ENCODE data around the gene PNLIPRP1. TPM values are rescaled to one million over a fixed set of nuclear protein-coding genes. Genes with fewer than 3 reads are reported as not detected.

Gene PNLIPRP1
- polyA plus RNA-seq, 1 donor from 2014 or later: not detected

GRCh38 chr10:116621934-116622655, 31.3 kb downstream of the PNLIPRP1 start:
- H2AFZ ChIP-seq (ENCODE audit: low read depth, low read length): no peak overlapping the region
- H4K20me1 ChIP-seq (ENCODE audit: insufficient read depth): no peaks in the 10 kb centered on the region
- H3K36me3 ChIP-seq (ENCODE audit: insufficient read depth, low read length): no peaks in the 10 kb centered on the region
- H3K9me3 ChIP-seq (ENCODE audit: low read length): no peaks in the 10 kb centered on the region
- H3K27ac ChIP-seq (ENCODE audit: low read length): no peak overlapping the region
- H3K27me3 ChIP-seq (ENCODE audit: insufficient read depth, low read depth, low read length): peaks cover 4% of the 10 kb centered on the region
- no peaks in the 10 kb centered on the region for H3K9me2 ChIP-seq (ENCODE audit: insufficient read depth, low read length)
- H3K9ac ChIP-seq (ENCODE audit: low read length): no peak overlapping the region
- no peaks in the 10 kb centered on the region for H3F3A ChIP-seq (ENCODE audit: insufficient read depth, low read length, poor library complexity, severe bottlenecking)
- no peak overlapping the region for H3K4me3 ChIP-seq (ENCODE audit: low read length)
- TF ChIP-seq REST (IDR thresholded peaks at IDR 0.05; ENCODE audit: borderline replicate concordance): no peak
- TF ChIP-seq EZH2 (IDR thresholded peaks at IDR 0.05; ENCODE audit: borderline replicate concordance, insufficient read depth, low read length, poor library complexity, severe bottlenecking): no peak
- no peak for TF ChIP-seq TAF1 (IDR thresholded peaks at IDR 0.05; ENCODE audit: low read depth)
- no peak for TF ChIP-seq RAD21 (conservative IDR thresholded peaks at IDR 0.05)
- TF ChIP-seq EP300 (conservative IDR thresholded peaks at IDR 0.05; ENCODE audit: poor library complexity, severe bottlenecking): no peak
- no peak for TF ChIP-seq MXI1 (conservative IDR thresholded peaks at IDR 0.05; ENCODE audit: poor library complexity, severe bottlenecking)
- no peak for TF ChIP-seq POLR2AphosphoS5 (IDR thresholded peaks at IDR 0.05)
- no peak for TF ChIP-seq CTCF (IDR thresholded peaks at IDR 0.05; ENCODE audit: poor library complexity, severe bottlenecking)
- TF ChIP-seq SMC3 (conservative IDR thresholded peaks at IDR 0.05; ENCODE audit: poor library complexity): no peak
- no peak overlapping the region for H3K4me2 ChIP-seq (ENCODE audit: low read length)
- no peaks in the 10 kb centered on the region for H3K79me2 ChIP-seq (replicated peaks; ENCODE audit: insufficient read depth, low read length)

GRCh38 chr10:116625845-116626244, 35.1 kb downstream of the PNLIPRP1 start:
- peaks cover 15% of the 10 kb centered on the region for H3K27me3 ChIP-seq (ENCODE audit: insufficient read depth, low read depth, low read length)
- no peak for TF ChIP-seq CTCF (IDR thresholded peaks at IDR 0.05; ENCODE audit: poor library complexity, severe bottlenecking)
- no peak for TF ChIP-seq SMC3 (conservative IDR thresholded peaks at IDR 0.05; ENCODE audit: poor library complexity)
- TF ChIP-seq MXI1 (conservative IDR thresholded peaks at IDR 0.05; ENCODE audit: poor library complexity, severe bottlenecking): no peak
- TF ChIP-seq TAF1 (IDR thresholded peaks at IDR 0.05; ENCODE audit: low read depth): no peak
- TF ChIP-seq EP300 (conservative IDR thresholded peaks at IDR 0.05; ENCODE audit: poor library complexity, severe bottlenecking): no peak
- no peak for TF ChIP-seq POLR2AphosphoS5 (IDR thresholded peaks at IDR 0.05)
- no peak for TF ChIP-seq REST (IDR thresholded peaks at IDR 0.05; ENCODE audit: borderline replicate concordance)
- H3K4me2 ChIP-seq (ENCODE audit: low read length): no peak overlapping the region
- H3K27ac ChIP-seq (ENCODE audit: low read length): no peak overlapping the region
- H3K36me3 ChIP-seq (ENCODE audit: insufficient read depth, low read length): no peaks in the 10 kb centered on the region
- no peaks in the 10 kb centered on the region for H4K20me1 ChIP-seq (ENCODE audit: insufficient read depth)
- no peak overlapping the region for H3K9ac ChIP-seq (ENCODE audit: low read length)
- no peak overlapping the region for H3K4me3 ChIP-seq (ENCODE audit: low read length)
- H2AFZ ChIP-seq (ENCODE audit: low read depth, low read length): no peak overlapping the region
- no peaks in the 10 kb centered on the region for H3K9me3 ChIP-seq (ENCODE audit: low read length)
- H3K9me2 ChIP-seq (ENCODE audit: insufficient read depth, low read length): no peaks in the 10 kb centered on the region
- H3F3A ChIP-seq (ENCODE audit: insufficient read depth, low read length, poor library complexity, severe bottlenecking): no peaks in the 10 kb centered on the region
- H3K79me2 ChIP-seq (replicated peaks; ENCODE audit: insufficient read depth, low read length): no peaks in the 10 kb centered on the region
